Mucosa of gallbladder (tissue), 1 donor: ENCODE results near the gene TNFRSF8. TPM values are rescaled to one million over a fixed set of nuclear protein-coding genes. Genes with fewer than 3 reads are reported as not detected.

Experiments
- DNase-seq: peaks from one replicate; pipeline ENCODE4 v3.0.0-alpha.2; 2020; ENCODE audit warnings: low spot score
- total RNA-seq: library from RNA; stranded (reverse); gene quantifications from one replicate; pipeline ENCODE4 v1.2.1, GENCODE V29; 2021
- donor health status: DM: no; HTN: no; CAD: no.

TNFRSF8 gene
- total RNA-seq, 1 donor from 2014 or later: 2.3 TPM

GRCh38 chr1:12188115-12188514 lies 125.0 kb downstream of the TNFRSF8 start:
- DNase-seq: no peak

- no peak for DNase-seq
Measured at GRCh38 chr1:12188657-12189327, 125.7 kb downstream of the TNFRSF8 start.

DNA sequence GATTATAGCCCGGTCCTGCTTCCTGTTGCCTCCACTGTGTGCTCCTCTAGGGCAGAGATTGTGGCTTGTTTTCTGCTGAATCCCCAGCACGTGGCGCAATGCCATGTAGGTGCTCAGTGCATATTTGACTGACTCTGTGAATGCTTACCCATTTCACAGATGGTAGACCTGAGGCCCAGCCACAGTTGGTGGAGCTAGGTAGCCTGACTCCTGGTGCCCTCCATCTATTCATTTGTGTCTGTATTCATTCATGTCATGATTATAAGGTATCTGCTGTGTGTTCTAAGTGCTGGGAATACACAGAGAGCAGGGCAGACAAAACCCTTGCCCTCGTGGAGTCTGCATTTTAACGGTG lies 126.2 kb downstream of the TNFRSF8 start:
- DNase-seq: no peak

DNA sequence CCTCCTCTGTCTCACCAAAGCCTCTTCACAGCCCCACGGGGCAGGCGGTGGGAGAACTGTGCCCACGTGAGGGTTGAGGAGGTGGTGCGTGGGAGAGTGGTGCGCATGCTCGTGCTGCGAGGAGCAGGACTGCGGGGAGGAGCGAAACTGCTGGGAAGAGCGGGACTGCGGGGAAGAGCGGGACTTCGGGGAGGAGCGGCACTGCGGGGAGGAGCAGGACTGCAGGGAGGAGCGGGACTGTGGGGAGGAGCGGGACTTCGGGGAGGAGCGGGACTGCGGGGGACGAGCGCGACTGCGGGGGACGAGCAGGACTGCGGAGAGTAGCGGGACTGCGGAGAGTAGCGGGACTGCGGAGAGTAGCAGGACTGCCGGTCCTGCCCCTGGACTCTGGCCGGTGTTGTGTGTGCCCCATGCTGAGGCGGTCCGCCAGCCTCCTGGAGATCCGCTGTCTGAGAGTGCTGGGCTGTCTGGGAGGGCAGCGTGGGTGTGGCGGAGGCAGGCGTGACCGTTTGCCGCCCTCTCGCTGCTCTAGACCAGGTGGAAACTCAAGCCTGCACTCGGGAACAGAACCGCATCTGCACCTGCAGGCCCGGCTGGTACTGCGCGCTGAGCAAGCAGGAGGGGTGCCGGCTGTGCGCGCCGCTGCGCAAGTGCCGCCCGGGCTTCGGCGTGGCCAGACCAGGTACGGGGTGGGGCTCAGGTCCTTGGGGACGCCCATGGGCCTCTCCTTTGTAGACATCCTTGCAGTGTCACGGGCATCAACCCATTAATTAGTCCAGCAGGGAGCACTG lies 128.3 kb downstream of the TNFRSF8 start:
- no peak for DNase-seq

Other genes with a start within 250 kb of the TNFRSF8 start
- gene NPPA, start 215.5 kb upstream of the TNFRSF8 start, total RNA-seq: not detected
- gene NPPB, start 204.4 kb upstream of the TNFRSF8 start, total RNA-seq: not detected
- gene KIAA2013, start 136.9 kb upstream of the TNFRSF8 start, total RNA-seq: 68.1 TPM
- gene PLOD1, start 128.6 kb upstream of the TNFRSF8 start, total RNA-seq: 100 TPM
- gene MFN2, start 82.9 kb upstream of the TNFRSF8 start, total RNA-seq: 71.1 TPM
- gene MIIP, start 43.8 kb upstream of the TNFRSF8 start, total RNA-seq: 20.9 TPM
- gene TNFRSF1B, start 103.7 kb downstream of the TNFRSF8 start, total RNA-seq: 50.4 TPM
- 69.0 TPM for gene VPS13D, start 166.7 kb downstream of the TNFRSF8 start, total RNA-seq